Mesodermal cell (in vitro differentiated cells): ENCODE data around the gene CLDN24.

Experiments
- H3K27ac ChIP-seq: 2 replicates; pipeline ENCODE4 v1.7.0; 2013; ENCODE audit warnings: mild to moderate bottlenecking, low read depth, low read length, moderate library complexity; ENCODE audit not compliant: severe bottlenecking
- H3K36me3 ChIP-seq: 2 replicates; pipeline ENCODE4 v1.7.1; 2013; ENCODE audit warnings: mild to moderate bottlenecking, low read length, moderate library complexity; ENCODE audit not compliant: control insufficient read depth, insufficient read depth
- H3K4me1 ChIP-seq: one replicate; pipeline ENCODE4 v1.7.1; 2013; ENCODE audit warnings: mild to moderate bottlenecking, low read length; ENCODE audit not compliant: insufficient read depth, control insufficient read depth, poor library complexity, severe bottlenecking
- H3K4me3 ChIP-seq: 2 replicates; pipeline ENCODE4 v1.7.0; 2013; ENCODE audit warnings: low read length, control low read depth, mild to moderate bottlenecking; ENCODE audit not compliant: insufficient read depth, poor library complexity, severe bottlenecking; ENCODE audit errors: extremely low read depth
- H3K9me3 ChIP-seq: 2 replicates; pipeline ENCODE4 v1.7.1; 2013; ENCODE audit warnings: mild to moderate bottlenecking, low read length, moderate library complexity; ENCODE audit not compliant: control insufficient read depth
- WGBS, 2 experiments: methylation state at CpG; one replicate each; pipeline ENCODE4 v1.1.5; 2013; ENCODE audit warnings: missing lambda C conversion rate in 2 of 2; ENCODE audit not compliant: insufficient coverage in 2 of 2; 5-methylcytosine and 5-hydroxymethylcytosine counted together

The CLDN24 gene

DNA sequence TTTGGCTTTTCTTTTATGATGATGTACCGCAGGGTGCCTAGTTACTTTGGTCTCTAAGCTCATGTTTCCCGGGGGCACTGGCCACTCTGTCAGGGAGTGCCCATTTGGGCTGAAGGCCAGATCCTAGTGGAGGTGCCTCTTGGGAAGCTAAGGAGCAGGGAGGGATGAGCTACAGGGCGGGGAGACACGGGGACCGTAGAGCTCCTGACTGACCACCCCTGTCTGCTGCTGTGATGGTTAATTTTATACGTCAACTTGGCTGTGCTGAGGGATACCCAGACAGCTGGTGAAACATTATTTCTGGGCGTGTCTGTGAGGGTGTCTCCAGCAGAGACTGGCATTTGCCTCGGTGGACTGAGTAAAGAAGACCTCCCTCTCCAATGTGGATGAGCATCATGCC is 24.9 kb upstream of the CLDN24 start:
- H3K4me3 ChIP-seq = no peak overlapping the region
- no peaks in the 10 kb centered on the region for H3K9me3 ChIP-seq
- no peaks in the 10 kb centered on the region for H3K36me3 ChIP-seq
- 91 to 94% methylated on average over 5 to 8 of the region's 8 CpGs for WGBS, 2 experiments
- H3K4me1 ChIP-seq = peaks cover 9% of the 10 kb centered on the region
- H3K27ac ChIP-seq = no peak overlapping the region

DNA sequence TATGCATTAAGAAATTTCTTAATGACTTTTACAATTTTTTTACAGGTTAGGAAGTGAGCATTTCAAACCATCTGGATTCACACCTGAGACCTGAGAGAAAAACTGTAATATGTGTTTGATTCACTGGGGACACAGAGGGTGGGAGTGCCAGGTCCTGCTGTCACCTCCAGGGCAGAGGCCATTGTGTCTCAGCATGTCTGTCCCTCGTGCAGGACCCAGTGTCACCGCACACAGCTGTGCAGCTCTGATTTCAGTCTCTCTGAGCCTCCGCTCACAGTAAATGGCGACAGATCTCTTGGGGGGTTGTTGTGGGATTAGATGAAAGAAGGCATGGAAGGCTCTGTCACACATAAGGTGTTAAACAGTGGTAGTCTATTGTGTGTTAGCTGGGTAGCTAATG is 23.0 kb upstream of the CLDN24 start:
- WGBS, 2 experiments = 71 to 91% methylated on average over 4 of the region's 4 CpGs

DNA sequence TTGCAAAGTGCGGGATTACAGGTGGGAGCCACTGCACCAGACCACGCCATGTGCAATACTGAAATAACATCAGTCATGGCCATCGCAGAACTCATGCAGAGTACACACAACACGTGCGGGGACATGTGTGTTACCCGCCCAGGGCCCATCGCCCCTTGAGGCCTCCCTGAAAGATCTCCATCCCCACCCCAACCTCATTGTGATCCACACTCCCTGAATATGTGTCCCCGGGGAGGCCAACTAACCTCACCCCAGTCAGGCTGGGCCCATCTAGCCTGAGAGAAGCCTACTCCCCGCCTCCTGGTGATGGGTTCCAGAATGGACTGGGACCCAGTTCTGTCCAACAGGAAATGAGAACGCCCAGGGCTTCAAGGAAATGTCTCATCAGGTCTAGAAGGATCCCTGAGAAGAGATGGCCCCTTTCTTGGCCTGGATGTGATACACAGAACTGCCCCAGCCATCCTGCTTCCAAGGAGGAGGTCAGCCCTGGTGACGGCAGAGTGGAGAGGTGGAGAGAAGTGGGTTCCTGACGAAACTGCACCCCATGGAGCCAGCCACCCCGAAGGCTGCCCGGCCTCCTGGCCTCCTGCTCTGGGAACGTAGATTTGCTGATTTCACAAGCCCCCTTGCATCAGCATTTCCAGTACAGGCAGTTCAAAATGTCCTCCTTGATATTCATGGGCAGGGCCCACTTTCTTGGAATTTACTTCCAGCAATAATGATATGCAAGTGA is 22.5 kb upstream of the CLDN24 start:
- no peaks in the 10 kb centered on the region for H3K36me3 ChIP-seq
- WGBS, 2 experiments = 91 to 92% methylated on average over 9 to 13 of the region's 15 CpGs
- peaks cover 9% of the 10 kb centered on the region for H3K4me1 ChIP-seq
- H3K27ac ChIP-seq = no peak overlapping the region
- no peaks in the 10 kb centered on the region for H3K9me3 ChIP-seq
- no peak overlapping the region for H3K4me3 ChIP-seq

More for the DNA sequence above, 23.0 kb upstream of the CLDN24 start:
- peaks cover 9% of the 10 kb centered on the region for H3K4me1 ChIP-seq
- H3K27ac ChIP-seq = no peak overlapping the region
- no peaks in the 10 kb centered on the region for H3K36me3 ChIP-seq
- H3K4me3 ChIP-seq = no peak overlapping the region
- H3K9me3 ChIP-seq = no peaks in the 10 kb centered on the region

DNA sequence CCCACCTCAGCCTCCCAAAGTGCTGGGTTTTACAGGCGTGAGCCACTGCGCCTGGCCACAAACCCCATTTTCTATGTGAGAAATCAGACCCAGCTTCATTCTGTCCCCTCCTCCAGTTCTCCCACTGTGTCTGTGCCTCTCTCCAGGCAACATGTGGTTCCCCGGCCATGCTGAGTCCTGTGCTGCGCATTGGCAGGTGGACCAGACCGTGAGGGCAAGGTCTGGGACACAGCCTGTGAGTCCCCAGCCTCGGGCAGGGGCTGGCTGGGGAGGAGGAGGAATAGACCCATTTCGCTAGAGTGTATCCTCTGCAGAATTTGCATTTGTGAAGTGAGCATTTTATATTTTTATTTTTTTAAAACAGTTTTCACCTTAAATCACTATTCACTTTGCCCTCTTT is 21.5 kb upstream of the CLDN24 start:
- Histone ChIP-seq H3K4me1 (peaks cover 5% of the 10 kb centered on the region), H3K36me3 (no peaks in the 10 kb centered on the region), H3K9me3 (no peaks in the 10 kb centered on the region), H3K4me3 (no peak overlapping the region), H3K27ac (no peak overlapping the region)
- WGBS, 2 experiments = 91 to 94% methylated on average over 5 of the region's 7 CpGs

DNA sequence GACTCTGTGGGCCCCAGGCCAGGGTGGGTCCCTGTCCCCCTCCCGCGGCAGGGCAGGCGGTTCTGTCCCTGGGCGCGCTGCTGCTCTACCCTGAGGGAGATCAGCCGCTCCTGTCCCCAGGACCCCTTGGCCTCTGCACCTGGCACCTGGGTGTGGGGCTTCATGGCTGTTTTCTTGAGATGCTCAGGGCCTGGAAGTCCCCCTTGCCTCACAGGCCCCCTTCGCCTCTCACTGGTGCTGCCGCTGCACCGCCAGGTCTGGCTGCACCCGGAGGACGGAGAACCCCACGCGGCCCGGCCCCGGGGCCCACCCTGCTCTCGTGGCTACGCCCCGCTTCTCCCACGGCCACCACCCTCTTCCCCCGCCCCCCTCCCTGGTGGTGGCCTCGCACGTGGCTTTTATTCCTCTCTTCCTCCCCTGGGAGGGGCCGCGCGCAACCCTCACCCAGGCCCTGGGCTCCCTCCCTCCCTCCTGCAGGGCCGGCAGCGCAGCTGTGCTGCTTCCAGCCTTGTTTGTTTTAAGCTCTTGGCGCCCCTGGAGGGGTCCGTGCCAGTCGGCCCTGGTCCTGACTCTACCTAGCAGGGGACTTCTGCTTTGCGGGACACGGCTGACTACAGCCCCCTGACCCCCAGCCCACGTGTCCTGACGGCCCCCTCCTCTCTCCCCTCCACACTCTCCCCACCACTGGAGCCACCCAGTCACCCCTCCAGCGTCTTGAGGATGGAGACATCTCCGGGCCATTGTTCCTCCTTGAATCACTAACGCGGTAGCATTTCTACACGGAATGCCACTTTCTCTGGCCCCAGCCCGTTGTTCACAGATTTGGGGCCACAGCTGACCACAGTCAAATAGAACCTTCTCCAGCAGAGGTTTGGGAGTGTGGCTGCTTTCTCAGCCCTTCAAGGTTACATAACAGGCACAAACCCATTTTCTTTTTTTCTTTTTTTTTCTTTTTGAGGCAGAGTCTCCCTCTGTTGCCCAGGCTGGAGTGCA is 20.6 kb upstream of the CLDN24 start:
- Histone ChIP-seq H3K9me3 (no peaks in the 10 kb centered on the region), H3K36me3 (no peaks in the 10 kb centered on the region), H3K4me3 (no peak overlapping the region), H3K27ac (no peak overlapping the region), H3K4me1 (no peaks in the 10 kb centered on the region)
- WGBS, 2 experiments = 95 to 97% methylated on average over 23 to 31 of the region's 40 CpGs

DNA sequence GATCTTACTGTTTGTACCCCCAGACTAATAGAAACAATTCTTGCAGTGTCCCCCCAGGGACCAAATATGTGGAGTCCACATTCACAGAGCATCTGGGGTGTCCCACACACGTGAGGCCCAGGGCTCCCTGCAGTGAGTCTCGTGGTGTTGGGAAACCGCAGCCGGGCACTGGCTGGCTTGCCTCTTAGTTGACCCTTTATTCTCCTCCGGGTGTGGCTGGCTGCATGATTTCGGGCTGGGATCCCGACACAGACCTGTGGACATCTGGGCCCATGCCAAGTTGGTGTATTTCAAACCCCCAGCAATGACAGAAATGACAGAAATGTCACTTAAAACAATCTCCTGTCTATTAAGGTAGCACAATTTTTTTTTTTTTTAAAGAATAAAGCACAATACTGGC is 15.6 kb upstream of the CLDN24 start:
- Histone ChIP-seq H3K4me3 (no peak overlapping the region), H3K27ac (no peak overlapping the region), H3K4me1 (peaks cover 20% of the 10 kb centered on the region), H3K9me3 (peaks cover 13% of the 10 kb centered on the region), H3K36me3 (no peaks in the 10 kb centered on the region)
- 90 to 97% methylated on average over 7 of the region's 7 CpGs for WGBS, 2 experiments

DNA sequence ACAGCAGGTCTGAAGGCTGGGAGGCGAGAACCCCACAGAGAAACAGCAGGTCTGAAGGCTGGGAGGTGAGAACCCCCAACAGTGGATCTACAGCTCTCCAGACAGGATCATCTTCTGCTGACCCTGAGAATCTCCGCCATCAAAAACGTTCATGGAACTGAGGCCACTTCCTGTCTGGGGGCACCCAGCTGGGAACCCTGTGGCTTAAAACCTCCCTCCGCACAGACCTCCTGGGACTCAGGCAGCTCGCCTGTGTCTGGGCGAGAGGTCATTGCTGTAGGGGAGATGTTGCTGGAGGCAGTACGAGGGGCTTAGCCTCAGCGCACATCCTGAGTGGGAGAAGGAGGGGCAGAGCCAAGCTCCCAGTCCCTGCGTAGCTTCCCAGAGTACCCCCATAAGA is 15.1 kb upstream of the CLDN24 start:
- Histone ChIP-seq H3K27ac (no peak overlapping the region), H3K36me3 (no peaks in the 10 kb centered on the region), H3K4me3 (no peak overlapping the region), H3K9me3 (peaks cover 13% of the 10 kb centered on the region), H3K4me1 (peaks cover 20% of the 10 kb centered on the region)
- 75 to 100% methylated on average over 2 to 3 of the region's 9 CpGs for WGBS, 2 experiments

DNA sequence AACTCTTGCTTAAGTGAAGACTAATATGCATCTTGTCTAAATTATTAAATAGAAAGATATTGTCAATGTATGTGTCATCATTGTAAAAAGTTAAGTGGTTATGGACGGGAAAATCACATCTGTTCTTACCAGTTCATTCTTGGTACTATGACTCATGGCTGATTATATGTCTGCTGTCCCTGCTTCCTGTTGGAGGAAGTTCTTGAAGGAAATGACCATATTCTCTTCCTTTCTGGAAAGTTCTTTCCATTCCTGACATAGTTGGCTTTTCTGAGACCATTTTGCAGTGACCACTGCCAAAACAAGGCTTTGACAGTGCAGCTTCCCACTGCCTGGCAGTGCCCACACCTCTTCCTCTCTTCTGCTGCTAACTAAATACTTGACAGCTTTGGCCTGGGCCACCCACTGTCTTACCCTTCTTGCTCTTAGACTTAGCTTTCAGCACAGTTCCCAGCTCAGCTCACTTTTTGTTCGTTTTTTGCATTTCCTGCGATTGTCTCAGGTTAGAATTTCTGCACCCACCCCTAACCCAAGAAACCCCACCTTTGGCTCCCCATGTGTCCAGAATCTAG is 13.2 kb upstream of the CLDN24 start:
- peak overlapping the region; percentile 86 for H3K27ac ChIP-seq
- no peak overlapping the region for H3K4me3 ChIP-seq
- H3K36me3 ChIP-seq = no peaks in the 10 kb centered on the region
- peaks cover 20% of the 10 kb centered on the region for H3K4me1 ChIP-seq
- WGBS, 2 experiments = 78 to 100% methylated on average over 2 of the region's 3 CpGs
- H3K9me3 ChIP-seq = peaks cover 13% of the 10 kb centered on the region

DNA sequence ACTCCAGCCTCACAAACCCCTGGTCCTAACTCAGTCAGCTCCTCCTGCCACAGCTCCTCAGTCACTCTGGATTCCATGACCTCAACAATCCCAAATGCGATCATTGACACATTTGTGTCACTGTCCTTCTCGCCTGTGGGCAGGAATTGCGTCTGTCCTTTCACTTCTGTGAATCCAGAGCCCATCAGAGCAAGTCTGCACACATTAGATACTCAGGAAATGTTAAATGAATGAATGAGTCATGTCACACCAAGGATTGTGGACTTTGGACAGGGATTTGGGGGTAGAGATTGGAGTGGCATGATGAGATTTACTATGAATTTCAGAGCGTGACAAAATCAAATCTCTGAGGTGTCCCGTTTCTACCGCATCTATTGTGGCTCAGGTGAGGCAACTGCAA is 11.8 kb upstream of the CLDN24 start:
- WGBS, 2 experiments = 95 to 97% methylated on average over 3 to 4 of the region's 6 CpGs
- no peak overlapping the region for H3K4me3 ChIP-seq
- H3K27ac ChIP-seq = no peak overlapping the region
- H3K36me3 ChIP-seq = no peaks in the 10 kb centered on the region
- H3K4me1 ChIP-seq = peaks cover 20% of the 10 kb centered on the region
- H3K9me3 ChIP-seq = peaks cover 18% of the 10 kb centered on the region

DNA sequence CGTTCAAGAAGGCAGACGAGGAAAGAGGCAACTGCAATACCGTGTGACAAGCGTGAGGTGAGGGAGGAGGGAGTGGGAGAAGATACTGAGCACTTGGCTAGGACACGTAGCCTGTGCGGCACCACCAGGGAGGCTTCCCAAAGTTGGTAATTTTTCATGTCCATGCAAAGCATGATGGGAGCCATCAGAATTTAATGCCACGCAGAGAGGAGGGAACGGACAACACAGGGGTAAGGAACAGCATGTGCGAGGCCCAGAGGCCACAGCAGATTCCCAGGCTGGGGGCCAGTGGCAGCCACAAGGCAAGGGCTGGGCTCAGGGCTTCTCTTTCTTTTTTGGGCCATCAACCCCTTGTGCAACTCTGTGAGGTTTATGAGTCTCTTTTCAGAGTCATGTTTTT is 11.0 kb upstream of the CLDN24 start:
- WGBS, 2 experiments = 92 to 94% methylated on average over 8 of the region's 9 CpGs
- Histone ChIP-seq H3K4me3 (no peak overlapping the region), H3K27ac (no peak overlapping the region), H3K4me1 (peaks cover 27% of the 10 kb centered on the region), H3K9me3 (peaks cover 18% of the 10 kb centered on the region), H3K36me3 (no peaks in the 10 kb centered on the region)
